Trophoblast cell (in vitro differentiated cells and primary cell): ENCODE results near the gene HEY2.

Source experiments
- DNase-seq, 2 donors: peaks; one replicate each; pipeline ENCODE4 v3.0.0-alpha.2; 2016
- H2AFZ ChIP-seq: 2 replicates; pipeline ENCODE4 v1.6.1; 2013; ENCODE audit warnings: low read length, moderate library complexity, mild to moderate bottlenecking; ENCODE audit not compliant: insufficient read depth, poor library complexity
- H2AK5ac ChIP-seq: 2 replicates; pipeline ENCODE4 v1.6.1; 2013; ENCODE audit warnings: mild to moderate bottlenecking, low read length
- H2BK120ac ChIP-seq: 2 replicates; pipeline ENCODE4 v1.6.1; 2013; ENCODE audit warnings: low read length, mild to moderate bottlenecking, moderate library complexity; ENCODE audit not compliant: insufficient read depth, poor library complexity
- H2BK12ac ChIP-seq: 2 replicates; pipeline ENCODE4 v1.6.1; 2013; ENCODE audit warnings: mild to moderate bottlenecking, low read length, moderate library complexity
- H2BK5ac ChIP-seq: 2 replicates; pipeline ENCODE4 v1.6.1; 2013; ENCODE audit warnings: low read length, low read depth, moderate library complexity, mild to moderate bottlenecking; ENCODE audit not compliant: poor library complexity
- H3K14ac ChIP-seq: 2 replicates; pipeline ENCODE4 v1.6.1; 2013; ENCODE audit warnings: mild to moderate bottlenecking, low read length
- H3K18ac ChIP-seq: 2 replicates; pipeline ENCODE4 v1.6.1; 2013; ENCODE audit warnings: mild to moderate bottlenecking, low read length
- H3K23ac ChIP-seq: 2 replicates; pipeline ENCODE4 v1.6.1; 2013; ENCODE audit warnings: low read length
- H3K27ac ChIP-seq: 2 replicates; pipeline ENCODE4 v1.5.1; 2013; ENCODE audit warnings: low read depth, mild to moderate bottlenecking, inconsistent platforms, low read length, moderate library complexity
- H3K27me3 ChIP-seq: 2 replicates; pipeline ENCODE4 v1.6.1; 2013; ENCODE audit warnings: inconsistent platforms, mild to moderate bottlenecking, low read length, moderate library complexity; ENCODE audit not compliant: insufficient read depth
- H3K36me3 ChIP-seq, 2 experiments: 1 replicate in 1 of 2; 2 replicates in 1 of 2; pipeline ENCODE4 v1.6.1; 2013; ENCODE audit warnings: low read length in 2 of 2, mild to moderate bottlenecking in 2 of 2, moderate library complexity in 1 of 2; ENCODE audit not compliant: insufficient read depth in 2 of 2, control insufficient read depth in 1 of 2
- H3K4ac ChIP-seq: 2 replicates; pipeline ENCODE4 v1.6.1; 2013; ENCODE audit warnings: low read depth, mild to moderate bottlenecking, low read length, moderate library complexity
- H3K4me1 ChIP-seq, 2 experiments: 1 replicate in 1 of 2; 2 replicates in 1 of 2; pipeline ENCODE4 v1.6.1; 2013; ENCODE audit warnings: low read length in 2 of 2, mild to moderate bottlenecking in 2 of 2, moderate library complexity in 1 of 2; ENCODE audit not compliant: insufficient read depth in 2 of 2, control insufficient read depth in 1 of 2
- H3K4me2 ChIP-seq: 2 replicates; pipeline ENCODE4 v1.6.1; 2013; ENCODE audit warnings: inconsistent platforms, mild to moderate bottlenecking, low read length, moderate library complexity
- H3K4me3 ChIP-seq: 2 replicates; pipeline ENCODE4 v1.5.1; 2013; ENCODE audit warnings: mild to moderate bottlenecking, low read depth, low read length, inconsistent platforms
- H3K79me1 ChIP-seq: one replicate; pipeline ENCODE4 v1.6.1; 2013; ENCODE audit warnings: low read length
- H3K79me2 ChIP-seq: 2 replicates; pipeline ENCODE4 v1.6.1; 2013; ENCODE audit warnings: low read length, mild to moderate bottlenecking; ENCODE audit not compliant: control insufficient read depth, insufficient read depth, poor library complexity
- H3K9ac ChIP-seq: 2 replicates; pipeline ENCODE4 v1.6.1; 2013; ENCODE audit warnings: mild to moderate bottlenecking, low read length
- H3K9me3 ChIP-seq: 2 replicates; pipeline ENCODE4 v1.6.1; 2013; ENCODE audit warnings: low read depth, mild to moderate bottlenecking, control low read depth, inconsistent platforms, low read length; ENCODE audit not compliant: insufficient read depth
- H4K12ac ChIP-seq: 2 replicates; pipeline ENCODE4 v1.6.1; 2013; ENCODE audit warnings: low read depth, mild to moderate bottlenecking, low read length, moderate library complexity
- H4K8ac ChIP-seq: 2 replicates; pipeline ENCODE4 v1.6.1; 2013; ENCODE audit warnings: low read depth, mild to moderate bottlenecking, low read length, moderate library complexity
- H4K91ac ChIP-seq: one replicate; pipeline ENCODE4 v1.6.1; 2013; ENCODE audit warnings: low read depth, mild to moderate bottlenecking, low read length, moderate library complexity
- WGBS: extraction: QIAGEN DNeasy Blood & Tissue Kit; methylation state at CpG from one replicate; pipeline ENCODE4 v1.1.7; 2013; ENCODE audit warnings: missing lambda C conversion rate; ENCODE audit not compliant: insufficient read length, insufficient coverage; ENCODE audit errors: extremely low coverage; 5-methylcytosine and 5-hydroxymethylcytosine counted together

The HEY2 gene

GRCh38 chr6:125741336-125741735, 8.1 kb upstream of the HEY2 start:
- no peaks in the 10 kb centered on the region for H3K9me3 ChIP-seq
- DNase-seq, result no peak
- no peak overlapping the region for H2BK12ac ChIP-seq
- no peak overlapping the region for H3K4me3 ChIP-seq
- no peak overlapping the region for H4K8ac ChIP-seq
- no peak overlapping the region for H3K18ac ChIP-seq
- H2AK5ac ChIP-seq, result no peak overlapping the region
- no peak overlapping the region for H3K4me2 ChIP-seq
- no peak overlapping the region for H2BK120ac ChIP-seq
- H2BK5ac ChIP-seq, result no peak overlapping the region
- no peak overlapping the region for H4K91ac ChIP-seq
- H3K9ac ChIP-seq, result no peak overlapping the region
- H3K27ac ChIP-seq, result no peak overlapping the region
- no peak overlapping the region for H4K12ac ChIP-seq
- WGBS, result no CpG with 5 or more reads among the region's 2 CpGs
- H3K4me1 ChIP-seq, result no peaks in the 10 kb centered on the region
- no peak overlapping the region for H3K14ac ChIP-seq
- no peak overlapping the region for H2AFZ ChIP-seq
- H3K79me1 ChIP-seq, result no peaks in the 10 kb centered on the region
- no peak overlapping the region for H3K23ac ChIP-seq
- no peaks in the 10 kb centered on the region for H3K79me2 ChIP-seq
- H3K4ac ChIP-seq, result no peak overlapping the region
- no peaks in the 10 kb centered on the region for H3K27me3 ChIP-seq
- H3K36me3 ChIP-seq, result no peaks in the 10 kb centered on the region

- H3K36me3 ChIP-seq, result no peaks in the 10 kb centered on the region
- H3K79me2 ChIP-seq, result no peaks in the 10 kb centered on the region
- H3K14ac ChIP-seq, result no peak overlapping the region
- H3K18ac ChIP-seq, result no peak overlapping the region
- no peak overlapping the region for H3K4me3 ChIP-seq
- H3K9me3 ChIP-seq, result no peaks in the 10 kb centered on the region
- no peak overlapping the region for H2BK12ac ChIP-seq
- no peak overlapping the region for H3K23ac ChIP-seq
- no peak overlapping the region for H4K12ac ChIP-seq
- no CpG with 5 or more reads among the region's 2 CpGs for WGBS
- no peak overlapping the region for H3K27ac ChIP-seq
- H2AFZ ChIP-seq, result no peak overlapping the region
- H4K8ac ChIP-seq, result no peak overlapping the region
- no peak overlapping the region for H2BK5ac ChIP-seq
- H3K4ac ChIP-seq, result no peak overlapping the region
- H3K4me2 ChIP-seq, result no peak overlapping the region
- H2AK5ac ChIP-seq, result no peak overlapping the region
- no peaks in the 10 kb centered on the region for H3K79me1 ChIP-seq
- H3K27me3 ChIP-seq, result no peaks in the 10 kb centered on the region
- no peak overlapping the region for H3K9ac ChIP-seq
- DNase-seq, result no peak
- no peak overlapping the region for H4K91ac ChIP-seq
- H2BK120ac ChIP-seq, result no peak overlapping the region
- H3K4me1 ChIP-seq, result no peaks in the 10 kb centered on the region
These were observed 7.4 kb upstream of the HEY2 start for GRCh38 chr6:125742024-125742423.

GRCh38 chr6:125742464-125743120, 6.8 kb upstream of the HEY2 start:
- WGBS, result no CpG with 5 or more reads among the region's 5 CpGs
- Histone ChIP-seq H2BK12ac (no peak overlapping the region), H2BK5ac (no peak overlapping the region)

GRCh38 chr6:125743604-125744003, 5.8 kb upstream of the HEY2 start:
- Histone ChIP-seq H3K36me3 (no peaks in the 10 kb centered on the region), H2AFZ (no peak overlapping the region), H3K27me3 (no peaks in the 10 kb centered on the region), H4K8ac (no peak overlapping the region), H3K9ac (no peak overlapping the region), H3K4me1 (peaks cover 0 to 3% of the 10 kb centered on the region in 2 experiments), H3K18ac (no peak overlapping the region), H4K91ac (no peak overlapping the region), H2BK12ac (no peak overlapping the region), H3K79me2 (peaks cover 3% of the 10 kb centered on the region), H3K9me3 (no peaks in the 10 kb centered on the region), H3K4ac (no peak overlapping the region), H4K12ac (no peak overlapping the region), H2BK120ac (no peak overlapping the region), H3K23ac (no peak overlapping the region), H3K27ac (no peak overlapping the region), H3K4me2 (no peak overlapping the region), H3K79me1 (peaks cover 11% of the 10 kb centered on the region), H2AK5ac (no peak overlapping the region), H2BK5ac (no peak overlapping the region), H3K4me3 (no peak overlapping the region), H3K14ac (no peak overlapping the region)
- no peak for DNase-seq
- WGBS, result no CpG with 5 or more reads among the region's 2 CpGs

More at GRCh38 chr6:125742464-125743120, 6.8 kb upstream of the HEY2 start:
- Histone ChIP-seq H3K4me3 (no peak overlapping the region), H4K91ac (no peak overlapping the region), H3K36me3 (no peaks in the 10 kb centered on the region), H4K8ac (no peak overlapping the region), H3K79me1 (peaks cover 1% of the 10 kb centered on the region), H3K27ac (no peak overlapping the region), H3K23ac (no peak overlapping the region), H3K4ac (no peak overlapping the region), H3K18ac (no peak overlapping the region), H3K79me2 (peaks cover under 1% of the 10 kb centered on the region), H2BK120ac (no peak overlapping the region), H3K27me3 (no peaks in the 10 kb centered on the region), H2AFZ (no peak overlapping the region), H3K9ac (no peak overlapping the region), H2AK5ac (no peak overlapping the region), H3K4me1 (peaks cover 0 to 2% of the 10 kb centered on the region in 2 experiments), H3K14ac (no peak overlapping the region), H3K4me2 (no peak overlapping the region), H4K12ac (no peak overlapping the region), H3K9me3 (no peaks in the 10 kb centered on the region)
- no peak for DNase-seq
